Prostate gland (tissue), 2 donors: ENCODE measurements around the gene PNPT1. TPM values are rescaled to one million over a fixed set of nuclear protein-coding genes. Genes with fewer than 3 reads are reported as not detected.

Source experiments
- DNase-seq: peaks from one replicate; pipeline ENCODE4 v3.0.0-alpha.2; 2019; ENCODE audit warnings: low spot score
- H3K27ac ChIP-seq, 2 donors: fragments of 200-600 bp; sonication (generic); 2 replicates each; pipeline ENCODE4 v1.5.1; 2017 to 2019
- H3K27me3 ChIP-seq: fragments of 200-600 bp; sonication (generic); replicated peaks from 2 replicates; pipeline ENCODE4 v1.5.1; 2019; ENCODE audit not compliant: insufficient read depth
- H3K36me3 ChIP-seq, 2 donors: fragments of 200-600 bp; sonication (generic); 1 replicate in 1 of 2; 2 replicates in 1 of 2; pipeline versions ENCODE4 v1.5.1 to v1.8.1; 2017 to 2019
- H3K4me1 ChIP-seq: fragments of 200-600 bp; sonication (generic); replicated peaks from 2 replicates; pipeline ENCODE4 v1.5.1; 2019
- H3K4me3 ChIP-seq, 2 donors: fragments of 200-600 bp; sonication (generic); 2 replicates each; pipeline ENCODE4 v1.5.1; 2017 to 2019
- H3K9me3 ChIP-seq: fragments of 200-600 bp; sonication (generic); 2 replicates; pipeline ENCODE4 v1.5.1; 2017
- POLR2A ChIP-seq: fragments of 450-650 bp; IDR thresholded peaks from one replicate; pipeline ENCODE4 v1.6.1; 2016; ENCODE audit warnings: antibody characterized with exemption, mild to moderate bottlenecking
- POLR2AphosphoS5 ChIP-seq: sonication (generic); formaldehyde crosslinking; IDR thresholded peaks from one replicate; pipeline ENCODE4 v1.6.1; 2017; ENCODE audit warnings: antibody characterized with exemption
- WGBS: methylation state at CpG from one replicate; pipeline ENCODE4 v1.1.5; 2018; 5-methylcytosine and 5-hydroxymethylcytosine counted together
- intact Hi-C: fragments of 100-400 bp; cut with DNase I; formaldehyde crosslinking; loops from one replicate; pipeline ENCODE4 v1.14.2; 2022
- total RNA-seq, 2 donors: library from RNA; depleted of rRNA; stranded (reverse); fragments of >200 nt; gene quantifications; one replicate each; pipeline ENCODE4 v1.1.0, GENCODE V29; 2016
- TF ChIP-seq, protein P1 (sequence below), 4 experiments: fragments of 200-600 bp in 2 of 4; fragments of 450-650 bp in 2 of 4; sonication (generic) in 2 of 4; IDR thresholded peaks; 1 replicate in 3 of 4; 2 replicates in 1 of 4; pipeline ENCODE4 v1.5.1; 2016 to 2019; ENCODE audit warnings: antibody characterized with exemption in 4 of 4, mild to moderate bottlenecking in 2 of 4, moderate library complexity in 2 of 4

Gene PNPT1
- total RNA-seq, 2 donors from 2014 or later = 11.8 to 38.3 TPM

DNA sequence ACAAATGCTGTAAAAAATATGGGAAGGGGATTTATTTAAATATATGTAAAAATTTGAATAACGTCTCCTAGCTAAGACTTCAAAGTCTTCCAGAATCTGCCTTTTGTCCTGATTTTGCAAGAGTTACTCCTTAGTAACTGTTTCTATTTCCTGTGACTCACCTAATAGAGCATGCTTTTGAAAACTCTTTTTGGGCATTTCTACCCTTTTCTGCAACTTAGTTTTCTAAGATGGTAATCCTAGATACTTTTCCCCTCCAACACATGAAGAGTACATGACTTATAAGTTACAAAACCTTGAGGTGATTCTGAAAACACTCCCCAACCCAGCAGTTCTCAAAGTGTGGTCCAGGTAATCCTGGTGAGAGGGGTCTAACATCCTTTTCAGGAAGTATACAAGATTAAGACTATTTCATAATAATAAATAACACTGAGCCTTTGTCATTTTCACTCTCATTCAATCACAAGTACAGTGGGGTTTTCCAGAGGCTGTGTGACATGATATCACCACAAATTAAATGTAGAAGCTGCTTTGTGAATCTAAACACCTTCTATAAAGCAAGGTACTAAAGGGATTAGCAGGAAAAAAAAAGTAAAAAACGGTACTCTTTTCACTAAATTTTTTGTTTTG is 108.1 kb downstream of the PNPT1 start:
- Histone ChIP-seq H3K4me1 (no peaks in the 10 kb centered on the region), H3K4me3 (no peak overlapping the region), H3K27me3 (no peaks in the 10 kb centered on the region), H3K9me3 (no peaks in the 10 kb centered on the region), H3K27ac (no peak overlapping the region), H3K36me3 (no peaks in the 10 kb centered on the region)
- intact Hi-C loops = no loop called here
- 89% methylated on average over 2 of the region's 2 CpGs for WGBS
- no peak for DNase-seq
- TF ChIP-seq, protein P1, sequence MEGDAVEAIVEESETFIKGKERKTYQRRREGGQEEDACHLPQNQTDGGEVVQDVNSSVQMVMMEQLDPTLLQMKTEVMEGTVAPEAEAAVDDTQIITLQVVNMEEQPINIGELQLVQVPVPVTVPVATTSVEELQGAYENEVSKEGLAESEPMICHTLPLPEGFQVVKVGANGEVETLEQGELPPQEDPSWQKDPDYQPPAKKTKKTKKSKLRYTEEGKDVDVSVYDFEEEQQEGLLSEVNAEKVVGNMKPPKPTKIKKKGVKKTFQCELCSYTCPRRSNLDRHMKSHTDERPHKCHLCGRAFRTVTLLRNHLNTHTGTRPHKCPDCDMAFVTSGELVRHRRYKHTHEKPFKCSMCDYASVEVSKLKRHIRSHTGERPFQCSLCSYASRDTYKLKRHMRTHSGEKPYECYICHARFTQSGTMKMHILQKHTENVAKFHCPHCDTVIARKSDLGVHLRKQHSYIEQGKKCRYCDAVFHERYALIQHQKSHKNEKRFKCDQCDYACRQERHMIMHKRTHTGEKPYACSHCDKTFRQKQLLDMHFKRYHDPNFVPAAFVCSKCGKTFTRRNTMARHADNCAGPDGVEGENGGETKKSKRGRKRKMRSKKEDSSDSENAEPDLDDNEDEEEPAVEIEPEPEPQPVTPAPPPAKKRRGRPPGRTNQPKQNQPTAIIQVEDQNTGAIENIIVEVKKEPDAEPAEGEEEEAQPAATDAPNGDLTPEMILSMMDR (IDR thresholded peaks at IDR 0.05) = no peak
- TF ChIP-seq POLR2A (no peak), POLR2AphosphoS5 (no peak)

Other genes with a start within 250 kb of the PNPT1 start
- gene CFAP36, start 174.1 kb downstream of the PNPT1 start, total RNA-seq = 10 to 100 TPM; 23.0 to 24.4 TPM
- gene PPP4R3B, start 76.2 kb downstream of the PNPT1 start, total RNA-seq = 10 to 100 TPM; 51.4 to 62.0 TPM
- gene EFEMP1, start 229.9 kb upstream of the PNPT1 start, total RNA-seq = 100 to 1,000 TPM in 1 of 2 donors, 10 to 100 TPM in 1; 46.3 to 109 TPM